ENCODE data around the gene GUCA2B.

Gene GUCA2B

DNA sequence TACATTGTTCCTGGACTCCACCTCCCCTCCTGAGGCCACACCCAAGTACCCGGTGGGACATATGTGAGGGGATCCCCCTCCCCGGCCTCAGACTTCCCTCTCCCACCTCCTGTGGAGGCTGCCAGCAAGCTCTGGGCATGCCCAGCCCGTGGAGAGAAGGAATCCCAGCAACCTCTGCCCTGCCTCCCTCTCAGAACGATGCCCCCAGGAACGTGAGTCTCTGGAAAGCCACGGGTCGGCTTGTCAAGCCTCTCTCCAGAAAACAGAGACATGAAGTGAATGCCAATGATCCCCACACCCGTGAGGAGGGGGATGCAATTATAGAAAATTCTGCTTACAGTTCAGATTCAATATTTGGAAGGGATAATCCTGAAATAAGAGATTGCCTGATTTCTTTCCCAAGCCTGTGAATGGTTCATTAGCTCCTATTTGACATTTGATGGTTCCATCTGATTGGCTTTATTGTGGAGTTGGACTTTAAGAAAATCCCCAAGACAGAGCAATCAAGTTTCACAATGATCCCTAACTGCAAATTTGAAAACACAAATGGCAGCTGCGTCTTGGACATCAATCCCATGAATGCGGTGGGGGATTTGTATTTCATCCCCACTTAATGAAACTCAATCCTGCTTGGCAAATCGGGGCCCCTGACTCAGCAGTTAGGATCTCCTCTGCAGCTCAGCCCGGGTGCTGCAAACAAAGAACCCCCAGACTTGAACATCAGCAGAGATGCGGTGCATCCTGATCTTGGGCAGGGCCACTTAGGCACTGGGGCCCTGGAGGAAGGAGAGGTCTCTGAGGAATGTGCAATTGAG, 9.1 kb upstream of the GUCA2B start:
- DNase-seq, result no peak

DNA sequence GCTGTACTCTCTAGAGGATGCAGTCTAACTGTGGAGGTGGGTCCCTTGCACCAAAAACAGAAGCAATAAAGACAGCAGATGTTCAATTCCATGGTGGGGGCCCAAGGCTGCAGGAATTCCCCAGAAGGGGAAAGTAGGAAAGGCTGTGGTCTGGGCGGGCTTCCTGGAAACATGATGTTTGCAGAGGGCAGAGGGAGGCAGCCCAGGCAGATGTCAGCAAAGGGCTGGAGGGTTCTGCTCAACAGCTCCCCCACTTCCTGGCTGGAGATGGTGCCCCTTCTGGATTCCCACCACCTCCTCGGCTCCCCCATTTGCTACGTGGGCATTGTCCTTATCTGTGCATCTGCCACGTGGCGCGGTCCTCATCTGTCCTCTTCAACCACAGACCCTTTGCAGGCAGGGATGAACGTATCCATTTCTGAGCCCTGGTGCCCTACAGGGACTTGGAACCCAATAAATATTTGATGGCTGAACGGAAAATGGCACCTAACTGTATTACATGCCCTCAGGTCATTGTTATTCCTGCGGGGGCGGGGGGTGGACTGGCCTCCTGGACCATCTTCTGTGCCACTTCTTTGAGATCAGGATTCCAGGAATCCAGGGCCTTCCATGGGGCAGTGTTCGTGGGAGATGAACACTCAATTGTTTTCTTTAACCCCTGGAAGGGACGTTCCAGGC, 8.4 kb upstream of the GUCA2B start:
- DNase-seq, result no peak

DNA sequence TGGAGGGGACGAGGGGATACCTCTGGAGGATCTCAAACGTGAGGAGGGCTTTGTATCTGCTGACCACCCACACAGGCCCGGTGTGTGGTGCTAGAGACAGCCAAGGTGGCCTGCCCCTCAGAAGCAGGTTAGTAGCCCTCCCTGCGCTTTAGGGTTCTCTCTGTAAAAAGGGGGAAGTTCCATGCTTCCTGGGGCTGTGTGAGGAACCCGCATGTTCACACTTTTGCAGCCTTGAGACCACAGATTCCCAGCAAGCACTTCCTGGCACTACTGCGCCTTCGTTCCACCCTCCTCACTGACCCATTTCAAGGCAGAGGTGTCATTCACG, 7.9 kb upstream of the GUCA2B start:
- DNase-seq, result no peak

GRCh38 chr1:42145764-42146625, 7.2 kb upstream of the GUCA2B start:
- DNase-seq, result no peak

DNA sequence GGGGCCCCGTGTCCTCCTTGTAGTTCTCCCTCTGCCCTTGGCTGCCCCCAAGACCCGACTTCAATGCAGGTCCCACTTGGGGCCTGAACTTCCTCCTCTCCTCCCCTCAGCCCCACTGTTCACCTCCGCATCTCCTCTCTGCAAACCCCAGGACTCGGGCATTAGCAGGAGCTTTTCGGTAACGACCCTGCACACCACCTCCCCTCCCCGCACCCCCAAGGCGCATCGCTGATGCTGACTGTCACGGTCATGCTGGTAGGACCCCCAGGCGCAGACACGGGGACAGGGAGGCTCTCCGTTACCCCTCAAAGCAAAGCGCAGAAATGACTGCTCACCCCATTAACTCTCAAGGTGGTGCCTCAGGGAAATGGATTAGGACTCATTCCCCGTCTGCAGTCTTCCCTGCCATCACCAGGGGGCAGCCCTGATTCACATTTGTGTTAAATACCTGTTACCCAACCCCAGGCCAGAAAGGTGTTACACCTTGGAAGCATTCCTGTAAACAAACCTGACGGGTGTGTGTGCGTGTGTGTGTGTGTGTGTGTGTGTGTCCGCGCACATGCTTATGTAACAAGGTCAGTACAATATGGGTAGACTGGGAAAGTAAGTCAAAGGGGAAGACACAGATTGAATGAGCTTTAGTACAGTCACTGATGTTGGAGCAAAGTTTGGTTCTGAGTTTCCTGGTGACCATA, 6.4 kb upstream of the GUCA2B start:
- peak; percentile 65 for DNase-seq

DNA sequence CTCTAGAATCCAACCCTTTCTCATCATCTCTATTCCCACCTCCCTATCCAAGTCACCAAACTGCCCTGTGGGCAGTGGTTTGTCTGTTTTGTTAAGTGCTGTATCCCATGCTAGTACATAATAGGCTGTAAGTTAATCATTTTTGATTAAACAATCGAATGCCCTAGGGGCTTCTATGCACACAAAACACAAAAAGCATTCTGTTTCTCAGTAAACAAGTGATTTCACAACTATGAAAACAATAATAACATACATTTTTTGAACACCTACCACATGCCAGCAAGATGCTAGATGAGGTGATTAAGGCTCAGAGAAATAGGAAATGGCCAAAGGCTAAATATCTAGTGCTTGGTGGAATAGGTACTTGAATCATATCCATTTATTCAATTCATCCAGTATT, 5.0 kb upstream of the GUCA2B start:
- no peak for DNase-seq

GRCh38 chr1:42150651-42151050, 2.6 kb upstream of the GUCA2B start:
- no peak for DNase-seq

DNA sequence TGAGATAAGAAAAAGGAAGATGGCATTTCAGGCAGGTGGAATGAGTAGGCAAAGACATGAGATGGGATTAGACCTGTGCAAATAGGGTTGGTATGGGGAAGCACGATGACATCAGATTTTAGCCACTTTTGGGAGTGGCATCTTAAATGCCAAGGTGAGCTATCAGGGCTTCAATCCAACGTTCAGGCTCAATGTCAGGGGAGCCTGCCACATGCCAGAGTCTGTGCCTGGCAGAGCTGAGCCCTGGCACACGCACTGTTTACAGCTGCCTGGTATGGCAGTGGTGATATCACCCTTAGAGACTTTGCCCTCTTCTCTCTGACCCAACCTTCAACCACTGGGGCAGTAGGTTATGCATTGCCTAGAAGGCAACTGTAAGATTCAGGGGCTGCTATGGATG, 1.1 kb upstream of the GUCA2B start:
- no peak for DNase-seq

DNA sequence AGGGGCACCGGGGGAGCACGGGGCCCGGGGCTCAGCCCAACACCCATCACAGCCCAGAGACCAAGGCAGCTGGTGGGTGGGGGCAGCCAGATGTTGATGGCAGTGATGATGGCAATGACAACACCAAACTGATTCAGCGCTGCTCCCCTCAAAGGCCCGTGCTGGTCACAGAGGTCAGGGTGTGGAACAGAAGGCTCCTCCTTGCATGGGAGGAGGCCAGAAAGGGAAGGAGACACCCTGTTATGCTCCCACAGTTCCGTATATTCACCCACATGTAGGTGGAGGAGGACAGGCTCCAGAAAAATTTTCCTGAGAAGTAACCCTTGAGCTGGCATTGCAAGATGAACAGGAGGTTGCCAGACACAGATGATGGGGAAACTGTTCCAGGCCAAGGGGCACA, 414 bp downstream of the GUCA2B start:
- no peak for DNase-seq

GRCh38 chr1:42154685-42155084, 1.5 kb downstream of the GUCA2B start:
- DNase-seq, result no peak

- DNase-seq, result no peak
Measured at GRCh38 chr1:42155362-42155761, 2.2 kb downstream of the GUCA2B start.

GRCh38 chr1:42157667-42158066, 4.5 kb downstream of the GUCA2B start:
- DNase-seq, result no peak

- no peak for DNase-seq
Measured at GRCh38 chr1:42158189-42158588, 5.0 kb downstream of the GUCA2B start.

DNA sequence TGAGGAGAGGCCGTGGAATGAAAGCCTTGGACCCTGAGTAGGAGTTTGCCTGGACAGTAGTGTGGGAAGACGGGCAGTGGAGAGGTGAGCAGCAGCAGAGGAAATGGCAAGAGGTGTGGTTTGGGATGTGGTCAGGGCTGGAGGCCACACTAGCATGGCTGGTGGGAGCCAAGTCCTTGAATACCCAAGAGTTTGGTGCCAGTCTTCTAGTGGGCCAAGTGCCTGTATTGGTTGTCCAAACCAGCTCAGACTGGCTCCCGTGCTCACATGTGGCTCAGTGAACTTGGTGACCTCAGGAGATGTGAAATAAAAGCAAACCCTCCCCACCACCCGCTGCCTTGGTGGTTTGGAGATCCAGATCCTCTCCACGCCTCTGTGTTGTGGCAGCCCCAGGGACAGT, 9.0 kb downstream of the GUCA2B start:
- DNase-seq, result no peak

DNA sequence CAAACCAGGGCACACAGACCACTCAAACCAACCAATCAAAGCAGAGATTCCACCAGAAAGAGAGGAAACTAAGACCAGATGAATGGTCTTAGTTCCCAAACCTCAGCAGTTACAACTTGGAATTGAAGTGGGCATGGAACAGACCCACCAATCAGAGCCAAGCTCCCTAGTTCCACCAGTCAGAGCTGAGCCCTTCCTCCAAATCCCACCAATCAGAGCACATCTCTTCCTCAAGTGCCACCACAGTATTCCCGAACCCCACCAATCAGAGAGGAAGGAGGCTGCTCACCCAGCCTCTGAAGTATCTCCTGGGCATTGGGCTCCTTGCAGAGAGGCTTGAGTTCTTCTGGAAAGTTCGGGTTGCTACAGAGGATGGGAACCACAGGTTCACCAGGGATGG, 9.9 kb downstream of the GUCA2B start:
- no peak for DNase-seq

DNA sequence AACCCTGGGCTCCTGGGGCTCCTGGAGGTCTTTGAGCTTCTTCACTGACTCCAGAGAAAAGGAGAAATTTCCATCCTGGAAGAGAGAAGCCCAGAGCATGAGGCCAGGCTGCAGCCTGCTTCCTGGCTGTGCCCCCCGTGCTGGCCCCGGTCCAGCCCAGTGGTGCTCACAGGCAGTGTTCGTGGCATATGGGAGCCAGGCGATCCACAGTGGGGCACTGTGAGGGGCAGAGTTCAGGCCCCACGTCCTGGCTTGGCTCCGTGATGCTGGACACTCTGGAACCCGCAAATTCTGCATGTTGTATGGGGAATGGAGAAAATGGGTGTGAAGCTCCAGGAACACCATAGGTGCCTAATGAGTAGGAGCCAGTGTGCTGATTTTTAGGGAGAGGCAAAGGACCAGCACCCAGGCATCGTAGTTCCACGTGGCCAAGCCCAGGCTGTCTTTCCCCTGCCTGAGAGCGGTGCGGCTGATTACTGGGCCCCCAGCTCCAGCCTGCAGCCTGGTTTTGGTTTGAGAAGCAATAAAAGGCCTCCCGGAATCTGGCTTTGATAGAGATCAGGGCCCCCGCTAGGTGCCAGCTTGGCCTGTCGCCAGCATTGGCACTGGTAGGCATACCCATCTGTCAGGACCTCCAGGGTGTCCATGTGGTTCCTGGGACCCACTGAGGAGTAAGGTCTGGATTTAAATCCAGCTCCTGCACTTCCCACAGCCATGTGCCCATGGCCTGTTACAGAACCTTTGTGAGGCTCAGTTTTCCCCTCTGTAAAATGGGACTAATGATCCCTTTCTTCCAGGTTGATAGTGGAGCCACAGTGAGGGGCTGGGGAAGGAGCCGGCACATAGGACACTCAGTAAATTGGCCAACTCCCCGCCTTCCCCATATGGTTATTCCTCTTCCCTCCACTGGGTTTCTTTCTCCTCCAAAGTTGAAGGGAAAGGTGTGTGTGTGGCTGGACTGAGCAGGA, 10.6 kb downstream of the GUCA2B start:
- no peak for DNase-seq

GRCh38 chr1:42164551-42165420, 11.6 kb downstream of the GUCA2B start, which contains the start of gene GUCA2A:
GUCA2A (minus strand) TSS chr1:42164745; CDS start chr1:42164712, 33 bp downstream.
- DNase-seq, result no peak

GRCh38 chr1:42165511-42166210, 12.5 kb downstream of the GUCA2B start:
- no peak for DNase-seq

DNA sequence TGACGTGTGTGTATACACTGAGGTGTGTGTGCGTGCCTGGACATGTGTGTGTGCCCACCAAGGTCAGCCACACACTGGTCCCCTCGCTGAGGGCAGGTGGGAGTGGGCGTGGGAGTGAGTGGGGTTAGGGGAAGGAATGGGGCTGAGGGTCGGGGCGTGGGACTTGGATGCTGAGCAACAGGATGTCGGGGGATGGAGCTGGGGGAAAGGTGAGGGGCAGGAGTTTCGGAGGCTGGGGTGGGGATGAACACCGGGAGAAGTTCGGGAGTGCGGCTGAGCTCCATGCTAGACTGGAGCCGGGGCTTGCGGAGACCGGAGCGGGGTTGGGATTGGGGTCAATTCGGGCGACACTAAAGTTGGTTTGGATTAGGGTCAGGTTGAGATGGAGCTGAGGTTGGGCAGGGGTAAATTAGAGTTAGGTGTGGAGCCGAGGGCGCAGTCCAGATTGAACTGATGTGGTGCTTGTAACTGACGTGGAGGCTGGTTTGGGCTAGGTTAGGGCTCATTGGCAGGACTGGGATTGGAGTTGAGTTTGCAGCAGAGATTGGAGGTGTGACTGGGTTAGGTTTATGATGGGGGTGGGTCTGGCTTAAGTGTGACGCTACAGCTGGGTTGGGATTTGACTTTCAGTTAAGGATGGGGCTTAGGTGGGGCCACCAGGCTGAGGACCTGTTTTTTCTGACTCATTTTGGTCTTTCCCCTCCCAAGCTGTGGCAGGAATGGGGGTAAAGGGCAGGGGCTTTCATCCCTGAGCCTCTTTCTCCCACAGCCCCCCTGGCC, 14.6 kb downstream of the GUCA2B start:
- no peak for DNase-seq

DNA sequence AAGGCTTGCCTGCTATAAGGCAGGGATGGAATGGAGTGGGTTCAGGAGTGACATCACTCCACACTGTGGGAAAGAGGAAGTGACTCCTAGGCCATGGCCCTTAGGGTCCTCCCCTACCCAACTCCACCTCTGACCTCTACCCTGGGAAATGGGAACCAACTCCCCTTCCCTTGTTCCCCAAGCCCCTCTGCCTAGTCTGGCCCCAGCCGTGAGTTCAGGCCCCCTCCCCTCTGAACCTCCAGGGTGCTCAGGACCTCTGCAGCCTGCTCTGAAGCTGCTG, 15.1 kb downstream of the GUCA2B start:
- DNase-seq, result no peak

Data from right forelimb (tissue), 1 donor.